ENCODE data around the gene PET117.
"Not testable (repeated sequence)": the region's sequence is repeated elsewhere in the genome, so short reads cannot be mapped to it uniquely, and the experiment has no call there.

Gene PET117

GRCh38 chr20:18137412-18138265, at the start of gene PET117, which contains the start of gene KAT14:
TSS of gene PET117 (plus strand) at chr20:18137863. CDS start at chr20:18137956, 93 bp downstream.
TSS of gene KAT14 (plus strand) at chr20:18137863. CDS start at chr20:18142661, 4,798 bp downstream.
- peak; percentile 89 for DNase-seq

GRCh38 chr20:18088298-18088697, 49.4 kb upstream of the PET117 start:
- DNase-seq = not testable (repeated sequence)

GRCh38 chr20:18088841-18089240, 48.8 kb upstream of the PET117 start:
- DNase-seq = not testable (repeated sequence)

GRCh38 chr20:18090044-18090443, 47.6 kb upstream of the PET117 start:
- no peak for DNase-seq

- no peak for DNase-seq
These were observed 47.2 kb upstream of the PET117 start for GRCh38 chr20:18090477-18090876.

- no peak for DNase-seq
These were observed 46.0 kb upstream of the PET117 start for GRCh38 chr20:18091623-18092022.

- DNase-seq = no peak
These were observed 44.8 kb upstream of the PET117 start for GRCh38 chr20:18092890-18093289.

GRCh38 chr20:18093388-18093787, 44.3 kb upstream of the PET117 start:
- no peak for DNase-seq

- no peak for DNase-seq
These were observed 43.5 kb upstream of the PET117 start for GRCh38 chr20:18094191-18094590.

- DNase-seq = not testable (repeated sequence)
These were observed 37.1 kb upstream of the PET117 start for GRCh38 chr20:18100569-18100968.

- DNase-seq = no peak
These were observed 36.4 kb upstream of the PET117 start for GRCh38 chr20:18101125-18101810.

GRCh38 chr20:18103497-18103896, 34.2 kb upstream of the PET117 start:
- DNase-seq = no peak

- no peak for DNase-seq
These were observed 29.3 kb upstream of the PET117 start for GRCh38 chr20:18108326-18108725.

- DNase-seq = not testable (repeated sequence)
These were observed 9.1 kb upstream of the PET117 start for GRCh38 chr20:18128574-18128973.

- DNase-seq = no peak
These were observed 5.0 kb upstream of the PET117 start for GRCh38 chr20:18132663-18133062.

GRCh38 chr20:18133962-18134361, 3.7 kb upstream of the PET117 start:
- DNase-seq = no peak

GRCh38 chr20:18138266-18138582, 561 bp downstream of the PET117 start:
- no peak for DNase-seq

GRCh38 chr20:18138639-18139583, 1.2 kb downstream of the PET117 start:
- peak; percentile 10 for DNase-seq

GRCh38 chr20:18139832-18140231, 2.2 kb downstream of the PET117 start:
- DNase-seq = no peak

GRCh38 chr20:18144541-18145099, 7.0 kb downstream of the PET117 start:
- DNase-seq = no peak

- no peak for DNase-seq
These were observed 16.7 kb downstream of the PET117 start for GRCh38 chr20:18154342-18154741.

GRCh38 chr20:18156045-18156444, 18.4 kb downstream of the PET117 start:
- DNase-seq = no peak

GRCh38 chr20:18164356-18164755, 26.7 kb downstream of the PET117 start:
- no peak for DNase-seq

Measured in hematopoietic multipotent progenitor cell treated with erythropoietin and hydrocortisone succinate and interleukin-3 and kit ligand, for 8 days (in vitro differentiated cells).